Neural cell (in vitro differentiated cells): ENCODE measurements around the gene SELENOW.
"Not testable (repeated sequence)": the region's sequence is repeated elsewhere in the genome, so short reads cannot be mapped to it uniquely, and the experiment has no call there.

ENCODE experiments used
- EP300 ChIP-seq: fragments of 450-650 bp; conservative IDR thresholded peaks from 2 replicates; pipeline ENCODE4 v1.6.1; 2014; ENCODE audit warnings: antibody characterized with exemption, mild to moderate bottlenecking, moderate library complexity; ENCODE audit not compliant: poor library complexity, severe bottlenecking
- EZH2 ChIP-seq: fragments of 200-600, 300-800 bp; shearing (Covaris generic), sonication (generic); IDR thresholded peaks from 2 replicates; pipeline ENCODE4 v1.6.1; 2014; ENCODE audit warnings: antibody characterized with exemption, low read length, borderline replicate concordance, mild to moderate bottlenecking; ENCODE audit not compliant: insufficient read depth, poor library complexity, severe bottlenecking
- MXI1 ChIP-seq: fragments of 450-650 bp; conservative IDR thresholded peaks from 2 replicates; pipeline ENCODE4 v1.6.1; 2014; ENCODE audit warnings: antibody characterized with exemption, mild to moderate bottlenecking; ENCODE audit not compliant: poor library complexity, severe bottlenecking
- POLR2AphosphoS5 ChIP-seq: IDR thresholded peaks from 2 replicates; pipeline ENCODE4 v1.6.1; 2012
- SMC3 ChIP-seq: fragments of 450-650 bp; conservative IDR thresholded peaks from 2 replicates; pipeline ENCODE4 v1.6.1; 2014; ENCODE audit warnings: antibody characterized with exemption, mild to moderate bottlenecking, moderate library complexity; ENCODE audit not compliant: poor library complexity
- TF ChIP-seq, protein P1 (sequence below): IDR thresholded peaks from 2 replicates; pipeline ENCODE4 v1.6.1; 2012; ENCODE audit warnings: borderline replicate concordance

- TF ChIP-seq, protein P1, sequence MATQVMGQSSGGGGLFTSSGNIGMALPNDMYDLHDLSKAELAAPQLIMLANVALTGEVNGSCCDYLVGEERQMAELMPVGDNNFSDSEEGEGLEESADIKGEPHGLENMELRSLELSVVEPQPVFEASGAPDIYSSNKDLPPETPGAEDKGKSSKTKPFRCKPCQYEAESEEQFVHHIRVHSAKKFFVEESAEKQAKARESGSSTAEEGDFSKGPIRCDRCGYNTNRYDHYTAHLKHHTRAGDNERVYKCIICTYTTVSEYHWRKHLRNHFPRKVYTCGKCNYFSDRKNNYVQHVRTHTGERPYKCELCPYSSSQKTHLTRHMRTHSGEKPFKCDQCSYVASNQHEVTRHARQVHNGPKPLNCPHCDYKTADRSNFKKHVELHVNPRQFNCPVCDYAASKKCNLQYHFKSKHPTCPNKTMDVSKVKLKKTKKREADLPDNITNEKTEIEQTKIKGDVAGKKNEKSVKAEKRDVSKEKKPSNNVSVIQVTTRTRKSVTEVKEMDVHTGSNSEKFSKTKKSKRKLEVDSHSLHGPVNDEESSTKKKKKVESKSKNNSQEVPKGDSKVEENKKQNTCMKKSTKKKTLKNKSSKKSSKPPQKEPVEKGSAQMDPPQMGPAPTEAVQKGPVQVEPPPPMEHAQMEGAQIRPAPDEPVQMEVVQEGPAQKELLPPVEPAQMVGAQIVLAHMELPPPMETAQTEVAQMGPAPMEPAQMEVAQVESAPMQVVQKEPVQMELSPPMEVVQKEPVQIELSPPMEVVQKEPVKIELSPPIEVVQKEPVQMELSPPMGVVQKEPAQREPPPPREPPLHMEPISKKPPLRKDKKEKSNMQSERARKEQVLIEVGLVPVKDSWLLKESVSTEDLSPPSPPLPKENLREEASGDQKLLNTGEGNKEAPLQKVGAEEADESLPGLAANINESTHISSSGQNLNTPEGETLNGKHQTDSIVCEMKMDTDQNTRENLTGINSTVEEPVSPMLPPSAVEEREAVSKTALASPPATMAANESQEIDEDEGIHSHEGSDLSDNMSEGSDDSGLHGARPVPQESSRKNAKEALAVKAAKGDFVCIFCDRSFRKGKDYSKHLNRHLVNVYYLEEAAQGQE, result not testable (repeated sequence)
- TF ChIP-seq EZH2, MXI1, POLR2AphosphoS5, EP300, SMC3: not testable (repeated sequence)
Observed at GRCh38 chr19:47764705-47765104, 13.8 kb upstream of the SELENOW start.
